Measurements from ENCODE around the gene TBC1D7. TPM values are rescaled to one million over a fixed set of nuclear protein-coding genes. Genes with fewer than 3 reads are reported as not detected.

Gene TBC1D7
- total RNA-seq, 2 donors from 2014 or later = 37.7 to 59.0 TPM

DNA sequence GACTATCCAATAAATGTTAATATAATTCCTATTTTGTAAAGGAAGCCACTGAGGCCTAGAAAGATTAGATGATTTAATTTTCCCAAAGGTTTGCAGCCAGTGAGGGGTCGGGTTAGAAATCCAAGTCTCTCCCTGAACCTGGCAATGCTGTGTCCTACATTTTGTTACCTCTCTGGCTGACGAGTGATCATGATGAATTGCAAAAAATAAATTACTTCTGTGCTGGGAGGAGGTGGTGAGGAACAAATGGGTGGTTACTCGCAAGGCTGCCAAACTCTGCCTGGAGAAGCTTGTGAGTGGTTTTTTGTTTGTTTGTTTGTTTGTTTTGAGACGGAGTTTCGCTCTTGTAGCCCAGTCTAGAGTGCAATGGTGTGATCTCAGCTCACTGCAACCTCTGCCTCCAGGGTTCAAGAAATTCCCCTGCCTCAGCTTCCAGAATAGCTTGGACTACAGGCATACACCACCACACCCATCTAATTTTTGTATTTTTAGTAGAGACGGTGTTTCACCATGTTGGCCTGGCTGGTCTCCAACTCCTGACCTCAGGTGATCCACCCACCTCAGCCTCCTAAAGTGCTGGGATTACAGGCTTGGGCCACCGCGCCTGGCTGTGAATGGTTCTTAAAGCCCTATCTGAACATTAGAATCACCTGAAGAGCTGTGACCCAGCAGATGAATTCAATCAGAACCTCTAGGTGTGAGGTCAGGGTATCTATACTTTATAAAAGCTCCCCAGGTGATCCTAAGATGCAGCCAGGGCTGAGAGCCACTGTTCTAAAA is 20.2 kb upstream of the TBC1D7 start:
- DNase-seq = no peak
- H3K9me3 ChIP-seq (ENCODE audit: control insufficient read depth, low read length) = no peaks in the 10 kb centered on the region
- Mint-ChIP-seq H3K36me3 (ENCODE audit: low read depth) (no peaks in the 10 kb centered on the region), H3K4me1 (peaks cover 5% of the 10 kb centered on the region), H3K4me3 (no peak overlapping the region), H3K27me3 (ENCODE audit: insufficient read depth) (no peaks in the 10 kb centered on the region), H3K27ac (no peak overlapping the region), H3K9me3 (peaks cover 5% of the 10 kb centered on the region)
- H3K27ac ChIP-seq (ENCODE audit: low read depth, low read length) = no peak overlapping the region
- no peak overlapping the region for H3K4me3 ChIP-seq (ENCODE audit: low read length)
- WGBS, 2 experiments (ENCODE audit: insufficient coverage in 1 of 2, insufficient read length in 1 of 2) = 91 to 100% methylated on average over 4 to 8 of the region's 8 CpGs
- TF ChIP-seq, protein P1, sequence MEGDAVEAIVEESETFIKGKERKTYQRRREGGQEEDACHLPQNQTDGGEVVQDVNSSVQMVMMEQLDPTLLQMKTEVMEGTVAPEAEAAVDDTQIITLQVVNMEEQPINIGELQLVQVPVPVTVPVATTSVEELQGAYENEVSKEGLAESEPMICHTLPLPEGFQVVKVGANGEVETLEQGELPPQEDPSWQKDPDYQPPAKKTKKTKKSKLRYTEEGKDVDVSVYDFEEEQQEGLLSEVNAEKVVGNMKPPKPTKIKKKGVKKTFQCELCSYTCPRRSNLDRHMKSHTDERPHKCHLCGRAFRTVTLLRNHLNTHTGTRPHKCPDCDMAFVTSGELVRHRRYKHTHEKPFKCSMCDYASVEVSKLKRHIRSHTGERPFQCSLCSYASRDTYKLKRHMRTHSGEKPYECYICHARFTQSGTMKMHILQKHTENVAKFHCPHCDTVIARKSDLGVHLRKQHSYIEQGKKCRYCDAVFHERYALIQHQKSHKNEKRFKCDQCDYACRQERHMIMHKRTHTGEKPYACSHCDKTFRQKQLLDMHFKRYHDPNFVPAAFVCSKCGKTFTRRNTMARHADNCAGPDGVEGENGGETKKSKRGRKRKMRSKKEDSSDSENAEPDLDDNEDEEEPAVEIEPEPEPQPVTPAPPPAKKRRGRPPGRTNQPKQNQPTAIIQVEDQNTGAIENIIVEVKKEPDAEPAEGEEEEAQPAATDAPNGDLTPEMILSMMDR (conservative IDR thresholded peaks at IDR 0.05) = no peak
- H3K27me3 ChIP-seq (ENCODE audit: control insufficient read depth, insufficient read depth, low read length, poor library complexity, severe bottlenecking) = no peaks in the 10 kb centered on the region
- H3K4me1 ChIP-seq (ENCODE audit: control insufficient read depth, insufficient read depth, low read length) = no peaks in the 10 kb centered on the region
- no peak overlapping the region for H3K9ac ChIP-seq (ENCODE audit: extremely low read depth, low read length, poor library complexity, severe bottlenecking)
- H3K36me3 ChIP-seq (ENCODE audit: control insufficient read depth, insufficient read depth, low read length) = no peaks in the 10 kb centered on the region

DNA sequence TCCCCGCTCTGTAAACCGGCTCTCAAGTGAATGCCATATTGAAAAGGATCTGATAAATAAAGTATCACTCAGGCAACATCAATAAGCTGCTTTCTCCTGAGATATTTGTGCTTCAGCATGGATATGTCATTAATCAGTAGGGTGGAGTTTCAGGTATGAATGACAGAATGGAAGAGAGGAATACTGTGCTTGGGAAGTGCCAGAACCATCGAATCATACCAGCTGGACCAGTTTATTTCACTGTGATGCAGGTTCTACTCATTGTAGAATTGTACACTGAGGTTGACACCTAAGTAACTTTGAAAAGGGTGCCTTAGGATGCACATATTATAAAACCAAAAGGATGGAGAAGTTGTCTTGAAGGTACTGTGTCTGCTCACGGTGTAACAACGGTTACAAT is 17.9 kb upstream of the TBC1D7 start:
- WGBS, 2 experiments (ENCODE audit: insufficient coverage in 1 of 2, insufficient read length in 1 of 2) = 98 to 100% methylated on average over 3 to 5 of the region's 5 CpGs
- no peak overlapping the region for H3K9ac ChIP-seq (ENCODE audit: extremely low read depth, low read length, poor library complexity, severe bottlenecking)
- H3K27ac ChIP-seq (ENCODE audit: low read depth, low read length) = no peak overlapping the region
- H3K36me3 ChIP-seq (ENCODE audit: control insufficient read depth, insufficient read depth, low read length) = no peaks in the 10 kb centered on the region
- H3K36me3 Mint-ChIP-seq (ENCODE audit: low read depth) = no peaks in the 10 kb centered on the region
- no peak overlapping the region for H3K4me3 ChIP-seq (ENCODE audit: low read length)
- peaks cover 5% of the 10 kb centered on the region for H3K27me3 Mint-ChIP-seq (ENCODE audit: insufficient read depth)
- H3K27me3 ChIP-seq (ENCODE audit: control insufficient read depth, insufficient read depth, low read length, poor library complexity, severe bottlenecking) = no peaks in the 10 kb centered on the region
- DNase-seq = no peak
- H3K4me1 Mint-ChIP-seq = peaks cover 2% of the 10 kb centered on the region
- no peak overlapping the region for H3K27ac Mint-ChIP-seq
- H3K4me3 Mint-ChIP-seq = no peak overlapping the region
- TF ChIP-seq, protein P1 (conservative IDR thresholded peaks at IDR 0.05) = no peak
- peaks cover 2% of the 10 kb centered on the region for H3K9me3 Mint-ChIP-seq
- H3K4me1 ChIP-seq (ENCODE audit: control insufficient read depth, insufficient read depth, low read length) = no peaks in the 10 kb centered on the region
- H3K9me3 ChIP-seq (ENCODE audit: control insufficient read depth, low read length) = peaks cover 9% of the 10 kb centered on the region

DNA sequence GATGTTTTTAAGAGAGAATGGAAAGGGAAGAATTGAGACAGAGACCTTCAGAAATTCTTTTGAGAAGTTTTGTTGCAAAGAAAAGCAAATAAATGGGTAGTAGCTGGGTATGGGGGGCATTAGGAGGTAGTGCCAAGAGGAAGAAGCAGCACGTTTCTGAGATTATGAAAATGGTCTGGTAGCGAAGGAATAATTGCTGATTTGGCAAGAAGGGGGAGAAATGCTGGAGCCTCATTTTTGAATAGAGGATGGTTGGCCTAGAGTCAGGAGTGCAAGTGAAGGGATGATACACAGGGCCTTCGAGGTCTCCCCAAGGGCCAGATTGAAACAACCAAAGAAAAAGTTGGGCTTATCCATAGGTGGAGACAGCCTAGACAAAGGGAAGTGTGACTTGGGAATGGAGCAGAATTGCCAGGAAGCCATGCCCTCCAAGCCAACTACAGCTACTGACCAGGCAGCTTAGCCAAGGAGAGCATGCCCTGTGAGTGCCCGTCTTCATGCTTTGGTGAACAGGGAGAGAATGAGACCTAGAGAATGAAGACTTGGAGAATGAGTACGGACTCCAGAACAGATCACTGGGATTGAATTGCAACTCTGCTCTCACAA is 14.2 kb upstream of the TBC1D7 start:
- H3K27ac Mint-ChIP-seq = no peak overlapping the region
- no peaks in the 10 kb centered on the region for H3K27me3 ChIP-seq (ENCODE audit: control insufficient read depth, insufficient read depth, low read length, poor library complexity, severe bottlenecking)
- no peak for DNase-seq
- no peak overlapping the region for H3K4me3 Mint-ChIP-seq
- H3K36me3 ChIP-seq (ENCODE audit: control insufficient read depth, insufficient read depth, low read length) = no peaks in the 10 kb centered on the region
- H3K4me1 ChIP-seq (ENCODE audit: control insufficient read depth, insufficient read depth, low read length) = no peaks in the 10 kb centered on the region
- 80 to 96% methylated on average over 3 to 5 of the region's 5 CpGs for WGBS, 2 experiments (ENCODE audit: insufficient coverage in 1 of 2, insufficient read length in 1 of 2)
- H3K27ac ChIP-seq (ENCODE audit: low read depth, low read length) = no peak overlapping the region
- no peaks in the 10 kb centered on the region for H3K36me3 Mint-ChIP-seq (ENCODE audit: low read depth)
- H3K9me3 ChIP-seq (ENCODE audit: control insufficient read depth, low read length) = peaks cover 9% of the 10 kb centered on the region
- no peak overlapping the region for H3K4me3 ChIP-seq (ENCODE audit: low read length)
- peaks cover 6% of the 10 kb centered on the region for H3K27me3 Mint-ChIP-seq (ENCODE audit: insufficient read depth)
- TF ChIP-seq, protein P1 (conservative IDR thresholded peaks at IDR 0.05) = no peak
- peaks cover 2% of the 10 kb centered on the region for H3K4me1 Mint-ChIP-seq
- no peak overlapping the region for H3K9ac ChIP-seq (ENCODE audit: extremely low read depth, low read length, poor library complexity, severe bottlenecking)
- peaks cover 2% of the 10 kb centered on the region for H3K9me3 Mint-ChIP-seq

Data from endodermal cell (in vitro differentiated cells).